Mesenchymal stem cell (in vitro differentiated cells and primary cell): ENCODE data around the gene SLC12A7.

ENCODE experiments used
- DNase-seq: peaks from one replicate; pipeline ENCODE4 v3.0.0-alpha.2; 2013
- H2AFZ ChIP-seq: one replicate; pipeline ENCODE4 v1.6.1; 2013; ENCODE audit warnings: low read depth, mild to moderate bottlenecking, control low read depth, inconsistent platforms, low read length, moderate library complexity
- H2AK5ac ChIP-seq: 2 replicates; pipeline ENCODE4 v1.6.1; 2013; ENCODE audit warnings: low read length, moderate library complexity, mild to moderate bottlenecking, inconsistent platforms; ENCODE audit not compliant: severe bottlenecking
- H2BK120ac ChIP-seq: one replicate; pipeline ENCODE4 v1.6.1; 2013; ENCODE audit warnings: low read depth, mild to moderate bottlenecking, inconsistent platforms, low read length, moderate library complexity
- H2BK12ac ChIP-seq, 2 experiments: one replicate each; pipeline ENCODE4 v1.6.1; 2013; ENCODE audit warnings: inconsistent platforms in 2 of 2, low read length in 2 of 2, mild to moderate bottlenecking in 2 of 2, moderate library complexity in 2 of 2, control low read depth in 1 of 2
- H2BK15ac ChIP-seq: one replicate; pipeline ENCODE4 v1.6.1; 2013; ENCODE audit warnings: mild to moderate bottlenecking, low read depth, inconsistent platforms; ENCODE audit not compliant: poor library complexity, severe bottlenecking
- H2BK5ac ChIP-seq: 2 replicates; pipeline ENCODE4 v1.6.1; 2013; ENCODE audit warnings: low read depth, mild to moderate bottlenecking, low read length, control low read depth, inconsistent platforms; ENCODE audit not compliant: poor library complexity, severe bottlenecking
- H3K14ac ChIP-seq, 2 experiments: one replicate each; pipeline ENCODE4 v1.6.1; 2013; ENCODE audit warnings: inconsistent platforms in 2 of 2, low read length in 2 of 2, control low read depth in 1 of 2, mild to moderate bottlenecking in 1 of 2, moderate library complexity in 1 of 2
- H3K18ac ChIP-seq, 2 experiments: one replicate each; pipeline ENCODE4 v1.6.1; 2013; ENCODE audit warnings: inconsistent platforms in 2 of 2, low read length in 2 of 2, control low read depth in 1 of 2, low read depth in 1 of 2, mild to moderate bottlenecking in 1 of 2
- H3K23ac ChIP-seq, 2 experiments: one replicate each; pipeline ENCODE4 v1.6.1; 2013; ENCODE audit warnings: inconsistent platforms in 2 of 2, low read length in 2 of 2, mild to moderate bottlenecking in 2 of 2, moderate library complexity in 2 of 2, control low read depth in 1 of 2
- H3K27ac ChIP-seq: 2 replicates; pipeline ENCODE4 v1.5.1; 2013; ENCODE audit warnings: mild to moderate bottlenecking, moderate library complexity, low read length, control low read depth, inconsistent platforms; ENCODE audit not compliant: poor library complexity, severe bottlenecking
- H3K27me3 ChIP-seq, 2 experiments: 2 replicates each; pipeline versions ENCODE4 v1.6.1 to v1.7.0; 2013; ENCODE audit warnings: low read length in 2 of 2, mild to moderate bottlenecking in 2 of 2, moderate library complexity in 2 of 2, control low read depth in 1 of 2, inconsistent platforms in 1 of 2; ENCODE audit not compliant: control insufficient read depth in 1 of 2, insufficient read depth in 1 of 2
- H3K36me3 ChIP-seq, 2 experiments: 2 replicates each; pipeline versions ENCODE4 v1.6.1 to v1.7.0; 2013; ENCODE audit warnings: low read length in 2 of 2, control low read depth in 1 of 2, inconsistent platforms in 1 of 2, low read depth in 1 of 2, mild to moderate bottlenecking in 1 of 2; ENCODE audit not compliant: insufficient read depth in 2 of 2, control insufficient read depth in 1 of 2
- H3K4ac ChIP-seq, 2 experiments: one replicate each; pipeline ENCODE4 v1.6.1; 2013; ENCODE audit warnings: inconsistent platforms in 2 of 2, low read length in 2 of 2, mild to moderate bottlenecking in 2 of 2, moderate library complexity in 2 of 2, control low read depth in 1 of 2, low read depth in 1 of 2
- H3K4me1 ChIP-seq: 2 replicates; pipeline ENCODE4 v1.6.1; 2013; ENCODE audit warnings: low read depth, low read length, control low read depth; ENCODE audit not compliant: control insufficient read depth, insufficient read depth
- H3K4me2 ChIP-seq: 2 replicates; pipeline ENCODE4 v1.6.1; 2013; ENCODE audit warnings: low read length, mild to moderate bottlenecking, inconsistent platforms; ENCODE audit not compliant: poor library complexity, severe bottlenecking
- H3K4me3 ChIP-seq, 2 experiments: 2 replicates each; pipeline versions ENCODE4 v1.5.1 to v1.7.0; 2013; ENCODE audit warnings: low read length in 2 of 2, mild to moderate bottlenecking in 2 of 2, control low read depth in 1 of 2, low read depth in 1 of 2; ENCODE audit not compliant: insufficient read depth in 1 of 2
- H3K79me1 ChIP-seq: replicated peaks from 2 replicates; pipeline ENCODE4 v1.6.1; 2013; ENCODE audit warnings: mild to moderate bottlenecking, control low read depth, low read length, inconsistent platforms; ENCODE audit not compliant: poor library complexity, severe bottlenecking
- H3K9ac ChIP-seq: 2 replicates; pipeline ENCODE4 v1.7.0; 2013; ENCODE audit warnings: mild to moderate bottlenecking, low read length, moderate library complexity
- H3K9me3 ChIP-seq: 2 replicates; pipeline ENCODE4 v1.7.0; 2013; ENCODE audit warnings: mild to moderate bottlenecking, low read length; ENCODE audit not compliant: control insufficient read depth
- H4K8ac ChIP-seq: one replicate; pipeline ENCODE4 v1.6.1; 2013; ENCODE audit warnings: inconsistent platforms, mild to moderate bottlenecking, low read length, moderate library complexity
- H4K91ac ChIP-seq: one replicate; pipeline ENCODE4 v1.6.1; 2013; ENCODE audit warnings: mild to moderate bottlenecking, low read length, inconsistent platforms
- WGBS: methylation state at CpG from one replicate; pipeline ENCODE4 v1.1.7; 2013; ENCODE audit warnings: mixed read lengths; 5-methylcytosine and 5-hydroxymethylcytosine counted together

SLC12A7 gene

GRCh38 chr5:1116977-1117376, 5.1 kb upstream of the SLC12A7 start:
- Histone ChIP-seq H3K4me1 (peaks cover 5% of the 10 kb centered on the region), H2BK120ac (no peak overlapping the region), H3K23ac (no peak overlapping the region), H2BK15ac (no peak overlapping the region), H4K8ac (no peak overlapping the region), H3K79me1 (no peaks in the 10 kb centered on the region), H3K9ac (no peak overlapping the region), H3K4me3 (no peak overlapping the region), H2BK5ac (no peak overlapping the region), H3K9me3 (no peaks in the 10 kb centered on the region), H2BK12ac (no peak overlapping the region), H4K91ac (no peak overlapping the region), H3K4me2 (no peak overlapping the region), H3K18ac (no peak overlapping the region), H3K4ac (no peak overlapping the region), H3K14ac (no peak overlapping the region), H2AFZ (no peak overlapping the region), H3K36me3 (no peaks in the 10 kb centered on the region), H3K27me3 (peaks cover 60 to 81% of the 10 kb centered on the region in 2 experiments), H2AK5ac (no peak overlapping the region), H3K27ac (no peak overlapping the region)
- 93% methylated on average over 14 of the region's 15 CpGs for WGBS
- no peak for DNase-seq

- Histone ChIP-seq H3K4me2 (no peak overlapping the region), H3K27ac (no peak overlapping the region), H3K14ac (no peak overlapping the region), H2AFZ (no peak overlapping the region), H3K27me3 (peaks cover 56 to 74% of the 10 kb centered on the region in 2 experiments), H3K4me1 (peaks cover 12% of the 10 kb centered on the region), H3K23ac (no peak overlapping the region), H3K9ac (no peak overlapping the region), H4K8ac (no peak overlapping the region), H2BK120ac (no peak overlapping the region), H2AK5ac (no peak overlapping the region), H2BK12ac (no peak overlapping the region), H3K79me1 (no peaks in the 10 kb centered on the region), H2BK15ac (no peak overlapping the region), H2BK5ac (no peak overlapping the region), H3K36me3 (no peaks in the 10 kb centered on the region), H4K91ac (no peak overlapping the region), H3K9me3 (no peaks in the 10 kb centered on the region), H3K4ac (no peak overlapping the region), H3K18ac (no peak overlapping the region), H3K4me3 (no peak overlapping the region)
- no peak for DNase-seq
- 87% methylated on average over 19 of the region's 19 CpGs for WGBS
Observed at GRCh38 chr5:1116109-1116740, 4.4 kb upstream of the SLC12A7 start.

GRCh38 chr5:1115123-1115815, 3.4 kb upstream of the SLC12A7 start:
- H4K91ac ChIP-seq = no peak overlapping the region
- H3K9ac ChIP-seq = no peak overlapping the region
- H3K36me3 ChIP-seq = no peaks in the 10 kb centered on the region
- H3K9me3 ChIP-seq = no peaks in the 10 kb centered on the region
- no peak overlapping the region for H3K18ac ChIP-seq
- H3K4me2 ChIP-seq = no peak overlapping the region
- no peak overlapping the region for H3K27ac ChIP-seq
- H2AK5ac ChIP-seq = no peak overlapping the region
- H3K4me3 ChIP-seq = no peak overlapping the region
- H3K79me1 ChIP-seq = no peaks in the 10 kb centered on the region
- 93% methylated on average over 23 of the region's 23 CpGs for WGBS
- H2BK120ac ChIP-seq = no peak overlapping the region
- DNase-seq = no peak
- H4K8ac ChIP-seq = no peak overlapping the region
- H3K23ac ChIP-seq = no peak overlapping the region
- peaks cover 53 to 65% of the 10 kb centered on the region in 2 experiments for H3K27me3 ChIP-seq
- no peak overlapping the region for H2BK12ac ChIP-seq
- H2BK15ac ChIP-seq = no peak overlapping the region
- no peak overlapping the region for H2BK5ac ChIP-seq
- H3K4me1 ChIP-seq = peaks cover 16% of the 10 kb centered on the region
- H2AFZ ChIP-seq = no peak overlapping the region
- no peak overlapping the region for H3K4ac ChIP-seq
- no peak overlapping the region for H3K14ac ChIP-seq

GRCh38 chr5:1113805-1114586, 2.1 kb upstream of the SLC12A7 start:
- H3K4ac ChIP-seq = no peak overlapping the region
- DNase-seq = no peak
- no peak overlapping the region for H3K23ac ChIP-seq
- WGBS = 77% methylated on average over 19 of the region's 19 CpGs
- H4K91ac ChIP-seq = no peak overlapping the region
- H3K18ac ChIP-seq = no peak overlapping the region
- peaks cover 48 to 53% of the 10 kb centered on the region in 2 experiments for H3K27me3 ChIP-seq
- H3K79me1 ChIP-seq = no peaks in the 10 kb centered on the region
- H3K4me1 ChIP-seq = peaks cover 16% of the 10 kb centered on the region
- no peak overlapping the region for H3K4me3 ChIP-seq
- no peak overlapping the region for H3K27ac ChIP-seq
- no peak overlapping the region for H2BK15ac ChIP-seq
- no peak overlapping the region for H2AK5ac ChIP-seq
- H2BK5ac ChIP-seq = no peak overlapping the region
- H3K14ac ChIP-seq = no peak overlapping the region
- H2BK120ac ChIP-seq = no peak overlapping the region
- H3K4me2 ChIP-seq = no peak overlapping the region
- H3K36me3 ChIP-seq = no peaks in the 10 kb centered on the region
- no peak overlapping the region for H3K9ac ChIP-seq
- H3K9me3 ChIP-seq = no peaks in the 10 kb centered on the region
- H2BK12ac ChIP-seq = no peak overlapping the region
- H4K8ac ChIP-seq = no peak overlapping the region
- no peak overlapping the region for H2AFZ ChIP-seq
